Trophoblast cell (in vitro differentiated cells and primary cell): ENCODE results near the gene OPALIN.

Source experiments
- DNase-seq, 2 donors: peaks; one replicate each; pipeline ENCODE4 v3.0.0-alpha.2; 2016
- H2AFZ ChIP-seq: 2 replicates; pipeline ENCODE4 v1.6.1; 2013; ENCODE audit warnings: low read length, moderate library complexity, mild to moderate bottlenecking; ENCODE audit not compliant: insufficient read depth, poor library complexity
- H2AK5ac ChIP-seq: 2 replicates; pipeline ENCODE4 v1.6.1; 2013; ENCODE audit warnings: mild to moderate bottlenecking, low read length
- H2BK120ac ChIP-seq: 2 replicates; pipeline ENCODE4 v1.6.1; 2013; ENCODE audit warnings: low read length, mild to moderate bottlenecking, moderate library complexity; ENCODE audit not compliant: insufficient read depth, poor library complexity
- H2BK12ac ChIP-seq: 2 replicates; pipeline ENCODE4 v1.6.1; 2013; ENCODE audit warnings: mild to moderate bottlenecking, low read length, moderate library complexity
- H2BK5ac ChIP-seq: 2 replicates; pipeline ENCODE4 v1.6.1; 2013; ENCODE audit warnings: low read length, low read depth, moderate library complexity, mild to moderate bottlenecking; ENCODE audit not compliant: poor library complexity
- H3K14ac ChIP-seq: 2 replicates; pipeline ENCODE4 v1.6.1; 2013; ENCODE audit warnings: mild to moderate bottlenecking, low read length
- H3K18ac ChIP-seq: 2 replicates; pipeline ENCODE4 v1.6.1; 2013; ENCODE audit warnings: mild to moderate bottlenecking, low read length
- H3K23ac ChIP-seq: 2 replicates; pipeline ENCODE4 v1.6.1; 2013; ENCODE audit warnings: low read length
- H3K27ac ChIP-seq: 2 replicates; pipeline ENCODE4 v1.5.1; 2013; ENCODE audit warnings: low read depth, mild to moderate bottlenecking, inconsistent platforms, low read length, moderate library complexity
- H3K27me3 ChIP-seq: 2 replicates; pipeline ENCODE4 v1.6.1; 2013; ENCODE audit warnings: inconsistent platforms, mild to moderate bottlenecking, low read length, moderate library complexity; ENCODE audit not compliant: insufficient read depth
- H3K36me3 ChIP-seq, 2 experiments: 1 replicate in 1 of 2; 2 replicates in 1 of 2; pipeline ENCODE4 v1.6.1; 2013; ENCODE audit warnings: low read length in 2 of 2, mild to moderate bottlenecking in 2 of 2, moderate library complexity in 1 of 2; ENCODE audit not compliant: insufficient read depth in 2 of 2, control insufficient read depth in 1 of 2
- H3K4ac ChIP-seq: 2 replicates; pipeline ENCODE4 v1.6.1; 2013; ENCODE audit warnings: low read depth, mild to moderate bottlenecking, low read length, moderate library complexity
- H3K4me1 ChIP-seq, 2 experiments: 1 replicate in 1 of 2; 2 replicates in 1 of 2; pipeline ENCODE4 v1.6.1; 2013; ENCODE audit warnings: low read length in 2 of 2, mild to moderate bottlenecking in 2 of 2, moderate library complexity in 1 of 2; ENCODE audit not compliant: insufficient read depth in 2 of 2, control insufficient read depth in 1 of 2
- H3K4me2 ChIP-seq: 2 replicates; pipeline ENCODE4 v1.6.1; 2013; ENCODE audit warnings: inconsistent platforms, mild to moderate bottlenecking, low read length, moderate library complexity
- H3K4me3 ChIP-seq: 2 replicates; pipeline ENCODE4 v1.5.1; 2013; ENCODE audit warnings: mild to moderate bottlenecking, low read depth, low read length, inconsistent platforms
- H3K79me1 ChIP-seq: one replicate; pipeline ENCODE4 v1.6.1; 2013; ENCODE audit warnings: low read length
- H3K79me2 ChIP-seq: 2 replicates; pipeline ENCODE4 v1.6.1; 2013; ENCODE audit warnings: low read length, mild to moderate bottlenecking; ENCODE audit not compliant: control insufficient read depth, insufficient read depth, poor library complexity
- H3K9ac ChIP-seq: 2 replicates; pipeline ENCODE4 v1.6.1; 2013; ENCODE audit warnings: mild to moderate bottlenecking, low read length
- H3K9me3 ChIP-seq: 2 replicates; pipeline ENCODE4 v1.6.1; 2013; ENCODE audit warnings: low read depth, mild to moderate bottlenecking, control low read depth, inconsistent platforms, low read length; ENCODE audit not compliant: insufficient read depth
- H4K12ac ChIP-seq: 2 replicates; pipeline ENCODE4 v1.6.1; 2013; ENCODE audit warnings: low read depth, mild to moderate bottlenecking, low read length, moderate library complexity
- H4K8ac ChIP-seq: 2 replicates; pipeline ENCODE4 v1.6.1; 2013; ENCODE audit warnings: low read depth, mild to moderate bottlenecking, low read length, moderate library complexity
- H4K91ac ChIP-seq: one replicate; pipeline ENCODE4 v1.6.1; 2013; ENCODE audit warnings: low read depth, mild to moderate bottlenecking, low read length, moderate library complexity
- WGBS: extraction: QIAGEN DNeasy Blood & Tissue Kit; methylation state at CpG from one replicate; pipeline ENCODE4 v1.1.7; 2013; ENCODE audit warnings: missing lambda C conversion rate; ENCODE audit not compliant: insufficient read length, insufficient coverage; ENCODE audit errors: extremely low coverage; 5-methylcytosine and 5-hydroxymethylcytosine counted together

OPALIN gene

GRCh38 chr10:96297486-96297885 is 61.3 kb downstream of the OPALIN start:
- Histone ChIP-seq H4K8ac (no peak overlapping the region), H3K79me1 (peaks cover 1% of the 10 kb centered on the region), H3K4me3 (no peak overlapping the region), H2BK5ac (no peak overlapping the region), H2BK12ac (no peak overlapping the region), H4K12ac (no peak overlapping the region), H3K4me2 (no peak overlapping the region), H2AK5ac (no peak overlapping the region), H3K14ac (no peak overlapping the region), H3K27me3 (no peaks in the 10 kb centered on the region), H3K23ac (no peak overlapping the region), H2BK120ac (no peak overlapping the region), H3K79me2 (no peaks in the 10 kb centered on the region), H4K91ac (no peak overlapping the region), H3K36me3 (no peaks in the 10 kb centered on the region), H3K9me3 (no peaks in the 10 kb centered on the region), H2AFZ (no peak overlapping the region), H3K4ac (no peak overlapping the region), H3K27ac (no peak overlapping the region), H3K18ac (no peak overlapping the region), H3K4me1 (peaks cover 0 to 7% of the 10 kb centered on the region in 2 experiments), H3K9ac (no peak overlapping the region)
- no peak for DNase-seq
- no CpG with 5 or more reads among the region's 2 CpGs for WGBS

GRCh38 chr10:96295475-96295874 is 63.3 kb downstream of the OPALIN start:
- no peaks in the 10 kb centered on the region for H3K36me3 ChIP-seq
- H3K4me2 ChIP-seq: no peak overlapping the region
- no peak overlapping the region for H3K23ac ChIP-seq
- no peak overlapping the region for H3K27ac ChIP-seq
- no CpG with 5 or more reads among the region's 4 CpGs for WGBS
- no peaks in the 10 kb centered on the region for H3K9me3 ChIP-seq
- no peaks in the 10 kb centered on the region for H3K79me2 ChIP-seq
- H3K27me3 ChIP-seq: no peaks in the 10 kb centered on the region
- H2AK5ac ChIP-seq: no peak overlapping the region
- no peak overlapping the region for H2BK5ac ChIP-seq
- H4K12ac ChIP-seq: no peak overlapping the region
- H4K91ac ChIP-seq: no peak overlapping the region
- no peak for DNase-seq
- H3K79me1 ChIP-seq: no peaks in the 10 kb centered on the region
- H3K4me3 ChIP-seq: no peak overlapping the region
- no peaks in the 10 kb centered on the region for H3K4me1 ChIP-seq
- H3K9ac ChIP-seq: no peak overlapping the region
- H2AFZ ChIP-seq: no peak overlapping the region
- H2BK12ac ChIP-seq: no peak overlapping the region
- H2BK120ac ChIP-seq: no peak overlapping the region
- H3K14ac ChIP-seq: no peak overlapping the region
- H4K8ac ChIP-seq: no peak overlapping the region
- H3K4ac ChIP-seq: no peak overlapping the region
- H3K18ac ChIP-seq: no peak overlapping the region
